Calu3 (cell line): ENCODE results near the gene SSU72. TPM values are rescaled to one million over a fixed set of nuclear protein-coding genes. Genes with fewer than 3 reads are reported as not detected.

Source experiments
- BruUV-seq: library from RNA; stranded (reverse); fragments of 400-500 nt; replicated peaks from 2 replicates; lab custom pipeline; 2021; lab: Mats Ljungman, UMichigan
- CTCF ChIA-PET: fragments of 300-600 bp; sonication (Branson Sonifier 250); formaldehyde crosslinking; loops from one replicate; lab custom pipeline; 2022; ENCODE audit warnings: antibody characterized with exemption; lab: Charles Lee
- DNase-seq: peaks from one replicate; pipeline ENCODE4 v3.0.0; 2022
- H3K27ac Mint-ChIP-seq: one replicate; pipeline ENCODE4 v1.8.0; 2022; ENCODE audit warnings: mixed read lengths; ENCODE audit not compliant: unreplicated experiment
- H3K27me3 Mint-ChIP-seq: one replicate; pipeline ENCODE4 v1.8.0; 2022; ENCODE audit warnings: mixed read lengths; ENCODE audit not compliant: unreplicated experiment
- H3K36me3 Mint-ChIP-seq: one replicate; pipeline ENCODE4 v1.8.0; 2022; ENCODE audit warnings: mild to moderate bottlenecking, moderate library complexity, mixed read lengths; ENCODE audit not compliant: insufficient read depth, unreplicated experiment
- H3K4me1 Mint-ChIP-seq: one replicate; pipeline ENCODE4 v1.8.0; 2022; ENCODE audit warnings: mild to moderate bottlenecking, low read depth, mixed read lengths; ENCODE audit not compliant: unreplicated experiment
- H3K4me3 Mint-ChIP-seq: one replicate; pipeline ENCODE4 v1.8.0; 2022; ENCODE audit warnings: mild to moderate bottlenecking, low read depth, moderate library complexity, mixed read lengths; ENCODE audit not compliant: unreplicated experiment
- H3K9me3 Mint-ChIP-seq: one replicate; pipeline ENCODE4 v1.8.0; 2022; ENCODE audit warnings: low read depth, mixed read lengths; ENCODE audit not compliant: unreplicated experiment
- intact Hi-C: fragments of 100-400 bp; cut with micrococcal nuclease; formaldehyde crosslinking; loops from one replicate; pipeline ENCODE4 v1.10.0; 2022; ENCODE audit not compliant: unreplicated experiment
- total RNA-seq: library from RNA; stranded (reverse); gene quantifications from 2 replicates; pipeline ENCODE4 v1.2.3, GENCODE V29; 2022
- TF ChIP-seq, protein P1 (sequence below): fragments of 200-600 bp; IDR thresholded peaks from one replicate; pipeline ENCODE4 v1.8.0; 2022; ENCODE audit warnings: antibody characterized with exemption; ENCODE audit not compliant: unreplicated experiment

The SSU72 gene
- total RNA-seq, 1 experiment from 2014 or later = 105 TPM

DNA sequence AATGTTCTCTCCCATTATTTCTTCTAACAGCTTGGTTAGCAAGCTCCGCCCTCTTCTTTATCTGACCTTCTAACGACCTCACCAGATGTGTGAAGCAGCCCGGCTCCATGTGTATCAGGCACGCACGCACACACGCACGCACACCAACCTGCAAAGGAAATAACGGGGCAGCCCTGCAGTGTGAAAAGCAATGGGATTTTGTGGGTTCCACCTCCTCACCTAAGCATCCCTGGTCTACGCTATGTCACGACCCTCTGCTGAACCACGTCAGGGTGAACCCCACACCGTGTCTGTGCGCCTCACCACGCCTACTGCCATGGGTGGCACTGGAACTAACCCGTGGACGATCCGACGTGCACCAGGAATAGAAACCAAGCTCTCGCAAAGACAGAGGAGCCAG is 10.4 kb downstream of the SSU72 start:
- Mint-ChIP-seq H3K4me1 (no peaks in the 10 kb centered on the region), H3K36me3 (peaks cover 47% of the 10 kb centered on the region), H3K4me3 (no peak overlapping the region), H3K9me3 (no peaks in the 10 kb centered on the region), H3K27ac (no peak overlapping the region), H3K27me3 (no peaks in the 10 kb centered on the region)
- BruUV-seq = no TSS peak
- CTCF ChIA-PET = no interaction called here
- DNase-seq = no peak
- TF ChIP-seq, protein P1, sequence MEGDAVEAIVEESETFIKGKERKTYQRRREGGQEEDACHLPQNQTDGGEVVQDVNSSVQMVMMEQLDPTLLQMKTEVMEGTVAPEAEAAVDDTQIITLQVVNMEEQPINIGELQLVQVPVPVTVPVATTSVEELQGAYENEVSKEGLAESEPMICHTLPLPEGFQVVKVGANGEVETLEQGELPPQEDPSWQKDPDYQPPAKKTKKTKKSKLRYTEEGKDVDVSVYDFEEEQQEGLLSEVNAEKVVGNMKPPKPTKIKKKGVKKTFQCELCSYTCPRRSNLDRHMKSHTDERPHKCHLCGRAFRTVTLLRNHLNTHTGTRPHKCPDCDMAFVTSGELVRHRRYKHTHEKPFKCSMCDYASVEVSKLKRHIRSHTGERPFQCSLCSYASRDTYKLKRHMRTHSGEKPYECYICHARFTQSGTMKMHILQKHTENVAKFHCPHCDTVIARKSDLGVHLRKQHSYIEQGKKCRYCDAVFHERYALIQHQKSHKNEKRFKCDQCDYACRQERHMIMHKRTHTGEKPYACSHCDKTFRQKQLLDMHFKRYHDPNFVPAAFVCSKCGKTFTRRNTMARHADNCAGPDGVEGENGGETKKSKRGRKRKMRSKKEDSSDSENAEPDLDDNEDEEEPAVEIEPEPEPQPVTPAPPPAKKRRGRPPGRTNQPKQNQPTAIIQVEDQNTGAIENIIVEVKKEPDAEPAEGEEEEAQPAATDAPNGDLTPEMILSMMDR = no peak
- intact Hi-C loops = no loop called here

DNA sequence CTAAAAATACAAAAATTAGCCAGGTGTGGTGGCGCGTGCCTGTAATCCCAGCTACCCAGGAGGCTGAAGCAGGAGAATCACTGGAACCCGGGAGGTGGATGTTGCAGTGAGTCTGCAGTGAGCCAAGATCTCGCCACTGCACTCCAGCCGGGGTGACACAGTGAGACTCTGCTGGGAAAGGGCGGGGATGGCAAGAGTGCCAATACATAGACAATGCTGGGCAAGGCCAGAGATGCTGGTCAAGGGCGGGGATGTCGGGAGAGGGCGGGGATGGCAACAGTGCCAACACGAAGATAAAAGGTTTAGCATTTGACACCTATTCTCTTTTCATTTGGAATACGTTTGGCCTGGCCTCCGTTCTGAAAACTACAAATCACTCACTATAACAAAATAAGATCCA is 11.0 kb downstream of the SSU72 start:
- intact Hi-C loops = no loop called here
- DNase-seq = no peak
- TF ChIP-seq, protein P1 = no peak
- CTCF ChIA-PET = interaction anchor here (0.7 kb wide), 1 partner anchor 13 kb away, joined by 5 read pairs; no protein-coding TSS in a partner anchor
- no peaks in the 10 kb centered on the region for H3K27me3 Mint-ChIP-seq
- H3K36me3 Mint-ChIP-seq = peaks cover 49% of the 10 kb centered on the region
- H3K27ac Mint-ChIP-seq = no peak overlapping the region
- H3K9me3 Mint-ChIP-seq = no peaks in the 10 kb centered on the region
- no peaks in the 10 kb centered on the region for H3K4me1 Mint-ChIP-seq
- BruUV-seq = no TSS peak
- no peak overlapping the region for H3K4me3 Mint-ChIP-seq

DNA sequence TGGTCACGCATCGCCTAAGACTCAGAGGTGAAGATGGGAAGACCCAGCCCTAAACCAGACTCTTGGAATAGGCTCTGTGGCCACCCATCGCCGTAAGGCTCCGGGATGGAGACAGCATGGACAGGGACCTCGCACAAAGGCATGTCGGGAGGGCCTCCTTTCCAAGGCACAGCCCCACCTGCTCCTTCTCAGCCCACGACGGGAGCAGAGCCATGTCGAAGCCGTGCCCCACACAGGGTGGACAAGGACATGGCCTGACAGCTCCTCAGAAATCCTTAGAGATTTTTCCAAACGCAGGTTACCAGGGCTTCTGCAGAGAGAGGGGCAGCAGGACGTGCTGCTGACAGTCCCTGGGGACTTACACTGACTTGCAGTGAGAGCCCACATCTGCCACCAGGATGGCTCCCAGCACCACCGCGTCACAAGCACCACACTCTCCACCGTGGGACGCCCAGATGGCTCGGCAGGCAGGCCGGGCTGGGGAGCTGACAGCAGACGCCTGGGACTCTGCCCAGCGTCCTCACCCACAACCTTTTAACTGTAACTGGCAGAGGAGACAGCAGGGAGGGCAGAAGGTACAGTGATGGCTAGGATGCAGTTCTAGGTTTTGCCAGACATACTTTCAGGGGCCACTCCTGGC is 12.0 kb downstream of the SSU72 start:
- intact Hi-C loops = no loop called here
- Mint-ChIP-seq H3K36me3 (peaks cover 55% of the 10 kb centered on the region), H3K9me3 (no peaks in the 10 kb centered on the region), H3K4me1 (no peaks in the 10 kb centered on the region), H3K4me3 (no peak overlapping the region), H3K27ac (no peak overlapping the region), H3K27me3 (no peaks in the 10 kb centered on the region)
- CTCF ChIA-PET = interaction anchor here (0.9 kb wide), 1 partner anchor 15 kb away, joined by 3 read pairs; no protein-coding TSS in a partner anchor
- TF ChIP-seq, protein P1 = no peak
- no peak for DNase-seq
- BruUV-seq = no TSS peak

DNA sequence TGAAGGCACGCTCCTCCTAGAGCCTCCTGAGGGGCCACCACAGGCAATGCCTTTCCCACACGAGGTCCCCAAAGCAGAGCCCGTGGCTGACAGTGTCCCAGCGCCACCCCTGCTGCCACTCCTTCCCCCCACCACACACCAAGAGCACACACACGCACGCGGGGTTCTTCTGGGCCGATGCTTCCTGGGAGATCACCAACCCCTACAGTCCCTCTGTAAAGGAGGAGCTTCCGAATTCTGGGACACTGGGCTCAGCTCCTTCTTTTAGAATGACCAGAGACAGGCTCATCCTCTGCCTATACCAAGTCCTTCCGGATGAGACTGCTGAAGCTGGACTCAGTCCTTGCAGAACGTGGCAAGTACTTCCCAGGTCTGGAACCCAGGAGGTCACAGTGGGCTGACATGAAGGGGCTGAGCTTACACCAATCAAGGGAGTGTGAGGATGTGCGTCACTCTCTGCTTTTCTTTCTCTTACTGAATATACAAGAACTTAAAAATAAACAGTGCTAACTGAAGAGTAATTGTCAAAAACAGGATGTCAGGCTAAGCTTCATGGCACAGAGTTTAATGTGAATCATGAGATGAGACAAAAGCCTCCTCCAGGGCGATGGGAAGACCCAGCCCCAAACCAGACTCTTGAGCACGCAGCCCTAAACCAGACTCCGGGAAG is 12.7 kb downstream of the SSU72 start:
- CTCF ChIA-PET = interaction anchor here (0.9 kb wide), 1 partner anchor 16 kb away, joined by 3 read pairs; no protein-coding TSS in a partner anchor
- intact Hi-C loops = no loop called here
- BruUV-seq = no TSS peak
- Mint-ChIP-seq H3K9me3 (no peaks in the 10 kb centered on the region), H3K4me1 (no peaks in the 10 kb centered on the region), H3K4me3 (no peak overlapping the region), H3K36me3 (peaks cover 51% of the 10 kb centered on the region), H3K27ac (peak overlapping the region; percentile 66), H3K27me3 (no peaks in the 10 kb centered on the region)
- DNase-seq = no peak
- TF ChIP-seq, protein P1 = no peak
